Activated B cell treated with CpG ODN at 0.5 μM for 24 hours (primary cell): ENCODE data around the gene UBE2E1. TPM values are rescaled to one million over a fixed set of nuclear protein-coding genes. Genes with fewer than 3 reads are reported as not detected.

Experiments used
- ATAC-seq: fragments of 200-7000 bp; cut with Tn5 transposase; one replicate; pipeline ENCODE4 v1.10.0; 2021; ENCODE audit warnings: low read depth, mild to moderate bottlenecking, moderate library complexity
- CTCF ChIA-PET: fragments of 350-600 bp; sonication (Branson Sonifier 250); formaldehyde crosslinking; loops from one replicate; lab custom pipeline; 2021; ENCODE audit warnings: antibody characterized with exemption; lab: Charles Lee
- POLR2A ChIA-PET: fragments of 350-600 bp; sonication (Branson Sonifier 250); formaldehyde crosslinking; loops from one replicate; lab custom pipeline; 2021; ENCODE audit warnings: antibody characterized with exemption; lab: Charles Lee
- DNase-seq: peaks from one replicate; pipeline ENCODE4 v3.0.0; 2022
- H3K27ac Mint-ChIP-seq: one replicate; pipeline ENCODE4 v1.8.0; 2020; ENCODE audit warnings: mixed read lengths
- H3K27me3 Mint-ChIP-seq: one replicate; pipeline ENCODE4 v1.8.0; 2021; ENCODE audit warnings: mixed read lengths
- H3K36me3 Mint-ChIP-seq: one replicate; pipeline ENCODE4 v1.8.0; 2021; ENCODE audit warnings: low read depth, mixed read lengths
- H3K4me1 Mint-ChIP-seq: one replicate; pipeline ENCODE4 v1.8.0; 2021; ENCODE audit warnings: mixed read lengths
- H3K4me3 Mint-ChIP-seq: one replicate; pipeline ENCODE4 v1.8.0; 2020; ENCODE audit warnings: mild to moderate bottlenecking, mixed read lengths
- H3K9me3 Mint-ChIP-seq: one replicate; pipeline ENCODE4 v1.8.0; 2020; ENCODE audit warnings: mixed read lengths
- CTCF ChIP-seq: fragments of 200-600 bp; IDR thresholded peaks from one replicate; pipeline ENCODE4 v1.8.0; 2022; ENCODE audit warnings: antibody characterized with exemption, mild to moderate bottlenecking
- intact Hi-C: fragments of 100-400 bp; cut with micrococcal nuclease; formaldehyde crosslinking; loops from one replicate; pipeline ENCODE4 v1.15.1; 2024
- total RNA-seq: library from RNA; stranded (reverse); gene quantifications from 2 replicates; pipeline ENCODE4 v1.2.3, GENCODE V29; 2022

The UBE2E1 gene
- total RNA-seq, 1 donor from 2014 or later, result 85.2 TPM

DNA sequence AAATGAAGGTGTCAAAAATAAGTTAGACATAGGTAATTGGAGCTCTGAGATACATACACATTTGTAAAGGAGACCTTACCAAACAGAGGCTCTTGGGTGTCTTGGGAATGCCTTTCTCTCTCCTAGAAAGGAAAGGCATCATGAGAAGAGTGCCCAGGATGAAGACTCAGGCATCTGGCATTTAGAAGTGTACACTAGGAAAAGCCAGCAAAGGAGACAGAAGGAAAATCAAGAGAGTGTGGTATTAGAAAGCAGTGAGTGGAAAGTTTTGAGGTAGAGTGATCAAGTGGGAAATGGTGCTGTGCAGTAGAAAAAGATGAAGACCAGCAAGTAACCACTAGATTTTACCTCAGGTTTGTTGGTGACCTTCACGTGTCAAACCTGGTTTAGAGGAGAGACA lies 16.1 kb downstream of the UBE2E1 start:
- H3K4me1 Mint-ChIP-seq, result peaks cover 80% of the 10 kb centered on the region
- intact Hi-C loops, result loop anchor here (10.0 kb wide), 1 partner anchor 673 kb away; the partner anchor contains the start of gene THRB
- CTCF ChIA-PET, result no interaction called here
- no peaks in the 10 kb centered on the region for H3K27me3 Mint-ChIP-seq
- H3K4me3 Mint-ChIP-seq, result no peak overlapping the region
- no peak for ATAC-seq
- no peaks in the 10 kb centered on the region for H3K9me3 Mint-ChIP-seq
- POLR2A ChIA-PET, result no interaction called here
- DNase-seq, result no peak
- no peak for TF ChIP-seq CTCF
- H3K36me3 Mint-ChIP-seq, result peaks cover 17% of the 10 kb centered on the region
- H3K27ac Mint-ChIP-seq, result peak overlapping the region; percentile 21

- Mint-ChIP-seq H3K4me3 (no peak overlapping the region), H3K4me1 (peaks cover 80% of the 10 kb centered on the region), H3K9me3 (no peaks in the 10 kb centered on the region), H3K27me3 (no peaks in the 10 kb centered on the region), H3K27ac (no peak overlapping the region), H3K36me3 (peaks cover 17% of the 10 kb centered on the region)
- ChIA-PET POLR2A (no interaction called here), CTCF (no interaction called here)
- DNase-seq, result no peak
- intact Hi-C loops, result loop anchor here (10.0 kb wide), 1 partner anchor 672 kb away; the partner anchor contains the start of gene THRB
- ATAC-seq, result no peak
- no peak for TF ChIP-seq CTCF
Measured at GRCh38 chr3:23822559-23822958, 16.8 kb downstream of the UBE2E1 start.

DNA sequence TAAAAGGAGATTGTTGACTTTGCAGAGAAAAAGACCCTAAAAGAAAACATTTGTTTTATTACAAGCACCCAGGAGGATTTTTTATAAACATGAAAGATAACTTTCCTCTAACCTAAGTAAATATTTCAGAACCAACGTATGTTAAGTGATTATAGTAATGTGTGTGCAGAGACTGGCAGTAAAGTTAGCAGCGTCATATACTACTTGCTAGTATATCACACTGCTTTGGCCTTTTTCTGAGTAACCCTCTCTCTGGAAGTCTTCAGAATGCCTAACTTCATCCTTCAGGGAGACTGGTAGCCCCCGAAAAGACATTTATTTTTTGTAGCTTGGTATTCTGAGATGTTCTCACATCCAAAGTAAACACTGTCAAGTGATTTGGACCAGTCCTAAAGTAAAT lies 17.9 kb downstream of the UBE2E1 start:
- no peak for DNase-seq
- POLR2A ChIA-PET, result interaction anchor here (1.3 kb wide), 1 partner anchor 93 kb away, joined by 3 read pairs; the partner anchor contains the start of genes NKIRAS1 and RPL15
- H3K4me3 Mint-ChIP-seq, result no peak overlapping the region
- no peaks in the 10 kb centered on the region for H3K9me3 Mint-ChIP-seq
- intact Hi-C loops, result loop anchor here (1.0 to 10.0 kb wide), 2 partner anchors 9 to 671 kb away; partner anchors contain the start of gene THRB
- peak overlapping the region; percentile 3 for H3K27ac Mint-ChIP-seq
- peaks cover 81% of the 10 kb centered on the region for H3K4me1 Mint-ChIP-seq
- no peak for TF ChIP-seq CTCF
- H3K27me3 Mint-ChIP-seq, result no peaks in the 10 kb centered on the region
- CTCF ChIA-PET, result interaction anchor here (1.1 kb wide), 1 partner anchor 10 kb away, joined by 5 read pairs; no protein-coding TSS in a partner anchor
- ATAC-seq, result no peak
- peaks cover 10% of the 10 kb centered on the region for H3K36me3 Mint-ChIP-seq

GRCh38 chr3:23824699-23825444 lies 19.1 kb downstream of the UBE2E1 start:
- no peak for TF ChIP-seq CTCF
- intact Hi-C loops, result loop anchor here (1.0 to 10.0 kb wide), 2 partner anchors 11 to 670 kb away; partner anchors contain the start of gene THRB
- Mint-ChIP-seq H3K4me1 (peaks cover 84% of the 10 kb centered on the region), H3K27ac (peak overlapping the region; percentile 42), H3K4me3 (peak overlapping the region; percentile 17), H3K9me3 (no peaks in the 10 kb centered on the region), H3K36me3 (peaks cover 5% of the 10 kb centered on the region), H3K27me3 (no peaks in the 10 kb centered on the region)
- ChIA-PET CTCF (interaction anchor here (1.1 kb wide), 1 partner anchor 9 kb away, joined by 5 read pairs; no protein-coding TSS in a partner anchor), POLR2A (interaction anchor here (1.3 kb wide), 1 partner anchor 92 kb away, joined by 3 read pairs; the partner anchor contains the start of genes NKIRAS1 and RPL15)
- no peak for DNase-seq
- no peak for ATAC-seq

GRCh38 chr3:23825802-23826201 lies 20.0 kb downstream of the UBE2E1 start:
- H3K27me3 Mint-ChIP-seq, result no peaks in the 10 kb centered on the region
- TF ChIP-seq CTCF, result no peak
- ATAC-seq (no peak), DNase-seq (no peak)
- no peak overlapping the region for H3K4me3 Mint-ChIP-seq
- H3K9me3 Mint-ChIP-seq, result no peaks in the 10 kb centered on the region
- POLR2A ChIA-PET, result no interaction called here
- H3K4me1 Mint-ChIP-seq, result peaks cover 85% of the 10 kb centered on the region
- CTCF ChIA-PET, result no interaction called here
- intact Hi-C loops, result loop anchor here (1.0 to 10.0 kb wide), 2 partner anchors 8 to 669 kb away; partner anchors contain the start of gene THRB
- H3K27ac Mint-ChIP-seq, result peak overlapping the region; percentile 25
- H3K36me3 Mint-ChIP-seq, result peaks cover 4% of the 10 kb centered on the region
